ENCODE data around the gene SNED1.

The SNED1 gene

GRCh38 chr2:241050624-241051577 lies 52.5 kb downstream of the SNED1 start:
- H3K9ac ChIP-seq: no peak overlapping the region
- H3K79me2 ChIP-seq (ENCODE audit: insufficient read depth, low read depth): no peaks in the 10 kb centered on the region
- H3K4me2 ChIP-seq: no peak overlapping the region
- H2AFZ ChIP-seq (ENCODE audit: low read depth): no peak overlapping the region
- TF ChIP-seq, protein P1, sequence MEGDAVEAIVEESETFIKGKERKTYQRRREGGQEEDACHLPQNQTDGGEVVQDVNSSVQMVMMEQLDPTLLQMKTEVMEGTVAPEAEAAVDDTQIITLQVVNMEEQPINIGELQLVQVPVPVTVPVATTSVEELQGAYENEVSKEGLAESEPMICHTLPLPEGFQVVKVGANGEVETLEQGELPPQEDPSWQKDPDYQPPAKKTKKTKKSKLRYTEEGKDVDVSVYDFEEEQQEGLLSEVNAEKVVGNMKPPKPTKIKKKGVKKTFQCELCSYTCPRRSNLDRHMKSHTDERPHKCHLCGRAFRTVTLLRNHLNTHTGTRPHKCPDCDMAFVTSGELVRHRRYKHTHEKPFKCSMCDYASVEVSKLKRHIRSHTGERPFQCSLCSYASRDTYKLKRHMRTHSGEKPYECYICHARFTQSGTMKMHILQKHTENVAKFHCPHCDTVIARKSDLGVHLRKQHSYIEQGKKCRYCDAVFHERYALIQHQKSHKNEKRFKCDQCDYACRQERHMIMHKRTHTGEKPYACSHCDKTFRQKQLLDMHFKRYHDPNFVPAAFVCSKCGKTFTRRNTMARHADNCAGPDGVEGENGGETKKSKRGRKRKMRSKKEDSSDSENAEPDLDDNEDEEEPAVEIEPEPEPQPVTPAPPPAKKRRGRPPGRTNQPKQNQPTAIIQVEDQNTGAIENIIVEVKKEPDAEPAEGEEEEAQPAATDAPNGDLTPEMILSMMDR (conservative IDR thresholded peaks at IDR 0.05; ENCODE audit: low read depth, low read length): no peak
- H3K27ac ChIP-seq: no peak overlapping the region
- H4K20me1 ChIP-seq (ENCODE audit: insufficient read depth): no peaks in the 10 kb centered on the region
- peaks cover 7% of the 10 kb centered on the region; the same call in 1 of the 2 replicates for H3K27me3 ChIP-seq (ENCODE audit: insufficient read depth, low read depth)
- no peak overlapping the region for H3K4me3 ChIP-seq (IDR thresholded peaks at IDR 0.05; ENCODE audit: insufficient read depth, low read depth, low read length)
- H3K36me3 ChIP-seq (ENCODE audit: insufficient read depth): no peaks in the 10 kb centered on the region
- no peaks in the 10 kb centered on the region for H3K4me1 ChIP-seq (ENCODE audit: low read depth, poor library complexity, severe bottlenecking)

DNA sequence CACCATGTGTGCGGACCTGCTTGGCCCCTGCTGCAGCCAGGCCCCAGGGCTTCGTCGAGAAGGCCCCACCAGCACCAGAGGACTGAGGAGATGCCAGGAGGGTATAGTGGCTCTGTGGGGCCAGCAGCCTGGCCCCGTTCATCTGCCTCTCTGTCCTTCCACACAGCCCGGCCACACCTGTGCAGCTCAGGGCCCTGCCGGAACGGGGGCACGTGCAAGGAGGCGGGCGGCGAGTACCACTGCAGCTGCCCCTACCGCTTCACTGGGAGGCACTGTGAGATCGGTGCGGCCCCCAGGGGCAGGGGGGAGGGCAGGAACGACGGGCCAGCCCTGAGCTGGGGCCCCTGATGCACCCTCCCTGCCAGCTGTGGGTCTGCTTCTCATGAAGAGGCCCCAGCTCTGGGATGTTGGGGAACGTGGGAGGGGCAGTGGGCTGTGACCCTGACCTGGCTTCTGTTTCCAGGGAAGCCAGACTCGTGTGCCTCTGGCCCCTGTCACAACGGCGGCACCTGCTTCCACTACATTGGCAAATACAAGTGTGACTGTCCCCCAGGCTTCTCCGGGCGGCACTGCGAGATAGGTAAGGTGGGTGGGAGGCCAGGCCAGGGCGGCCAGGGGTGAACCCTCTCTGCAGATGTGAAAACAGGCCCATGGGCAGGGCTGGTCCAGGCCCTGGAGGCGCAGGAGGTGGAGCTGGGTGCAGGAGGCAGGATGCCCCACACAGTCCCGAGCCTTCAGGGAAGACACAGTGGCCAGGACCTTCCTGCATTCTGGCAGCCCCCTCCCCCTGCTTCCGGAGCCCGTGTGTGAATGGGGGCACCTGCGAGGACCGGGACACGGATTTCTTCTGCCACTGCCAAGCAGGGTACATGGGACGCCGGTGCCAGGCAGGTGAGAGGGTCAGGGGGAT lies 53.4 kb downstream of the SNED1 start:
- peaks cover 7% of the 10 kb centered on the region; the same call in 1 of the 2 replicates for H3K27me3 ChIP-seq (ENCODE audit: insufficient read depth, low read depth)
- H3K9ac ChIP-seq: no peak overlapping the region
- no peak overlapping the region for H3K4me2 ChIP-seq
- no peaks in the 10 kb centered on the region for H3K36me3 ChIP-seq (ENCODE audit: insufficient read depth)
- no peaks in the 10 kb centered on the region for H3K79me2 ChIP-seq (ENCODE audit: insufficient read depth, low read depth)
- TF ChIP-seq, protein P1 (conservative IDR thresholded peaks at IDR 0.05; ENCODE audit: low read depth, low read length): no peak
- no peaks in the 10 kb centered on the region for H4K20me1 ChIP-seq (ENCODE audit: insufficient read depth)
- no peaks in the 10 kb centered on the region for H3K4me1 ChIP-seq (ENCODE audit: low read depth, poor library complexity, severe bottlenecking)
- H3K27ac ChIP-seq: no peak overlapping the region
- H2AFZ ChIP-seq (ENCODE audit: low read depth): no peak overlapping the region
- no peak overlapping the region for H3K4me3 ChIP-seq (IDR thresholded peaks at IDR 0.05; ENCODE audit: insufficient read depth, low read depth, low read length)

DNA sequence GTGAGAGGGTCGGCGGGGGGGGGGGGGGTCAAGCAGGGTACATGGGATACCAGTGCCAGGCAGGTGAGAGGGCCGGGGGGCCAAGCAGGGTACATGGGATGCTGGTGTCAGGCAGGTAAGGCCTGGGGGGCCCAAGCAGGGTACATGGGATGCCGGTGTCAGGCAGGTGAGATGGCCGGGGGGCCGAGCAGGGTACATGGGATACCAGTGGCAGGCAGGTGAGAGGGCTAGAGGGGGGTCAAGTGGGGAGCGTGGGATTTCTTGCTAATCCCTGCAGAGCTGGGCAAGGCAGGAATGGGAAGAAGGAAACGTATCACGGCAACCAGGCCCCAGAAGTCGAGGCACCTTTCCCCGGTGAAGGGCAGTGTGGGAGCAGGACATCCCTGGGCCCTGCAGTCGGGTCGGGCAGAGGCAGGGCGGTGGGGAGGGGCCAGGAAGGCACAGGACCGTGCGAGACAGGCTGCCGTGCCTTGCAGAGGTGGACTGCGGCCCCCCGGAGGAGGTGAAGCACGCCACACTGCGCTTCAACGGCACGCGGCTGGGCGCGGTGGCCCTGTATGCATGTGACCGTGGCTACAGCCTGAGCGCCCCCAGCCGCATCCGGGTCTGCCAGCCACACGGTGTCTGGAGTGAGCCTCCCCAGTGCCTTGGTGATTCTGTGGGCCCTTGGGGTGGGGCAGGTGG lies 54.4 kb downstream of the SNED1 start:
- Histone ChIP-seq H3K27me3 (ENCODE audit: insufficient read depth, low read depth) (peaks cover 6% of the 10 kb centered on the region; the same call in 1 of the 2 replicates), H4K20me1 (ENCODE audit: insufficient read depth) (no peaks in the 10 kb centered on the region), H3K9ac (no peak overlapping the region), H2AFZ (ENCODE audit: low read depth) (no peak overlapping the region), H3K4me3 (IDR thresholded peaks at IDR 0.05; ENCODE audit: insufficient read depth, low read depth, low read length) (no peak overlapping the region), H3K4me1 (ENCODE audit: low read depth, poor library complexity, severe bottlenecking) (no peaks in the 10 kb centered on the region), H3K27ac (no peak overlapping the region), H3K4me2 (no peak overlapping the region), H3K79me2 (ENCODE audit: insufficient read depth, low read depth) (no peaks in the 10 kb centered on the region), H3K36me3 (ENCODE audit: insufficient read depth) (no peaks in the 10 kb centered on the region)
- TF ChIP-seq, protein P1 (conservative IDR thresholded peaks at IDR 0.05; ENCODE audit: low read depth, low read length): no peak

- H3K27me3 ChIP-seq (ENCODE audit: insufficient read depth, low read depth): peaks cover 4% of the 10 kb centered on the region; the same call in 1 of the 2 replicates
- TF ChIP-seq, protein P1 (conservative IDR thresholded peaks at IDR 0.05; ENCODE audit: low read depth, low read length): no peak
- no peak overlapping the region for H2AFZ ChIP-seq (ENCODE audit: low read depth)
- no peak overlapping the region for H3K9ac ChIP-seq
- no peaks in the 10 kb centered on the region for H3K4me1 ChIP-seq (ENCODE audit: low read depth, poor library complexity, severe bottlenecking)
- H3K79me2 ChIP-seq (ENCODE audit: insufficient read depth, low read depth): no peaks in the 10 kb centered on the region
- H3K4me2 ChIP-seq: no peak overlapping the region
- no peak overlapping the region for H3K27ac ChIP-seq
- no peaks in the 10 kb centered on the region for H3K36me3 ChIP-seq (ENCODE audit: insufficient read depth)
- no peaks in the 10 kb centered on the region for H4K20me1 ChIP-seq (ENCODE audit: insufficient read depth)
- H3K4me3 ChIP-seq (IDR thresholded peaks at IDR 0.05; ENCODE audit: insufficient read depth, low read depth, low read length): no peak overlapping the region
Observed at GRCh38 chr2:241053576-241054251, 55.3 kb downstream of the SNED1 start.
